Glutamatergic neuron (in vitro differentiated cells): ENCODE measurements around the gene NBAS. TPM values are rescaled to one million over a fixed set of nuclear protein-coding genes. Genes with fewer than 3 reads are reported as not detected.
A peak's percentile ranks its signal among the peaks of the same experiment; 100 is the strongest.

ENCODE experiments used
- DNase-seq: peaks from one replicate; pipeline ENCODE4 v3.0.0; 2022
- H3K27ac Mint-ChIP-seq: one replicate; pipeline ENCODE4 v1.8.0; 2020; ENCODE audit warnings: mild to moderate bottlenecking, mixed read lengths, inconsistent platforms; ENCODE audit not compliant: unreplicated experiment
- H3K27me3 Mint-ChIP-seq: one replicate; pipeline ENCODE4 v1.8.0; 2020; ENCODE audit warnings: mild to moderate bottlenecking, moderate library complexity, mixed read lengths, inconsistent platforms; ENCODE audit not compliant: unreplicated experiment
- H3K36me3 Mint-ChIP-seq: one replicate; pipeline ENCODE4 v1.8.0; 2020; ENCODE audit warnings: mild to moderate bottlenecking, mixed read lengths, inconsistent platforms; ENCODE audit not compliant: unreplicated experiment
- H3K4me1 Mint-ChIP-seq: one replicate; pipeline ENCODE4 v1.8.0; 2020; ENCODE audit warnings: mild to moderate bottlenecking, low read depth, mixed read lengths, inconsistent platforms; ENCODE audit not compliant: unreplicated experiment
- H3K4me3 Mint-ChIP-seq: one replicate; pipeline ENCODE4 v1.8.0; 2020; ENCODE audit warnings: mild to moderate bottlenecking, mixed read lengths, inconsistent platforms; ENCODE audit not compliant: unreplicated experiment
- H3K9me3 Mint-ChIP-seq: one replicate; pipeline ENCODE4 v1.8.0; 2020; ENCODE audit warnings: mild to moderate bottlenecking, moderate library complexity, mixed read lengths, inconsistent platforms; ENCODE audit not compliant: unreplicated experiment
- CTCF ChIP-seq: fragments of 200-600 bp; sonication (generic); IDR thresholded peaks from one replicate; pipeline ENCODE4 v1.5.0; 2021; ENCODE audit not compliant: partially characterized antibody, unreplicated experiment
- total RNA-seq: library from RNA; stranded (reverse); fragmentation: NEBNext Ultra II Directional; extraction: Animal tissue kit (Norgen Biotek cat#: 25700); gene quantifications from one replicate; pipeline ENCODE4 v1.2.1, GENCODE V29; 2021; ENCODE audit not compliant: unreplicated experiment

The NBAS gene
- total RNA-seq, 1 donor from 2014 or later = 46.1 TPM

GRCh38 chr2:15603044-15603765 is 42.1 kb upstream of the NBAS start:
- TF ChIP-seq CTCF = no peak
- H3K4me3 Mint-ChIP-seq = no peak overlapping the region
- H3K27me3 Mint-ChIP-seq = peaks cover 3% of the 10 kb centered on the region
- peaks cover 27% of the 10 kb centered on the region for H3K4me1 Mint-ChIP-seq
- no peak for DNase-seq
- H3K9me3 Mint-ChIP-seq = peaks cover 6% of the 10 kb centered on the region
- peaks cover 10% of the 10 kb centered on the region for H3K36me3 Mint-ChIP-seq
- peak overlapping the region; percentile 53 for H3K27ac Mint-ChIP-seq

GRCh38 chr2:15602393-15602792 is 41.3 kb upstream of the NBAS start:
- Mint-ChIP-seq H3K36me3 (peaks cover 10% of the 10 kb centered on the region), H3K4me3 (no peak overlapping the region), H3K4me1 (peaks cover 26% of the 10 kb centered on the region)

GRCh38 chr2:15601681-15602080 is 40.5 kb upstream of the NBAS start:
- H3K36me3 Mint-ChIP-seq = peaks cover 10% of the 10 kb centered on the region
- H3K4me3 Mint-ChIP-seq = peak overlapping the region; percentile 6
- H3K27ac Mint-ChIP-seq = peak overlapping the region; percentile 25
- peaks cover 26% of the 10 kb centered on the region for H3K4me1 Mint-ChIP-seq
- peaks cover 3% of the 10 kb centered on the region for H3K27me3 Mint-ChIP-seq
- TF ChIP-seq CTCF = no peak
- no peak for DNase-seq
- peaks cover 6% of the 10 kb centered on the region for H3K9me3 Mint-ChIP-seq

More at GRCh38 chr2:15602393-15602792, 41.3 kb upstream of the NBAS start:
- Mint-ChIP-seq H3K9me3 (peaks cover 6% of the 10 kb centered on the region), H3K27me3 (peaks cover 3% of the 10 kb centered on the region), H3K27ac (peak overlapping the region; percentile 20)
- DNase-seq = no peak
- no peak for TF ChIP-seq CTCF

GRCh38 chr2:15599994-15600393 is 38.9 kb upstream of the NBAS start:
- H3K4me1 Mint-ChIP-seq = peaks cover 26% of the 10 kb centered on the region
- peaks cover 10% of the 10 kb centered on the region for H3K9me3 Mint-ChIP-seq
- H3K4me3 Mint-ChIP-seq = peak overlapping the region; percentile 84
- DNase-seq = no peak
- H3K27ac Mint-ChIP-seq = peak overlapping the region; percentile 98
- H3K27me3 Mint-ChIP-seq = peaks cover 3% of the 10 kb centered on the region
- H3K36me3 Mint-ChIP-seq = peaks cover 9% of the 10 kb centered on the region
- no peak for TF ChIP-seq CTCF

GRCh38 chr2:15596968-15597367 is 35.8 kb upstream of the NBAS start:
- no peaks in the 10 kb centered on the region for H3K36me3 Mint-ChIP-seq
- H3K27me3 Mint-ChIP-seq = peaks cover 5% of the 10 kb centered on the region
- DNase-seq = no peak
- no peak overlapping the region for H3K27ac Mint-ChIP-seq
- no peak for TF ChIP-seq CTCF
- no peak overlapping the region for H3K4me3 Mint-ChIP-seq
- peaks cover 15% of the 10 kb centered on the region for H3K9me3 Mint-ChIP-seq
- H3K4me1 Mint-ChIP-seq = peaks cover 26% of the 10 kb centered on the region
